WTC11 (cell line): ENCODE data around the gene ST6GALNAC5. TPM values are rescaled to one million over a fixed set of nuclear protein-coding genes. Genes with fewer than 3 reads are reported as not detected.

Source experiments
- ATAC-seq: fragments of 200-7000 bp; cut with Tn5 transposase; 2 replicates; pipeline ENCODE4 v1.10.0; 2021; ENCODE audit warnings: mild to moderate bottlenecking, moderate library complexity
- CTCF ChIA-PET: fragments of 300-600 bp; sonication (Branson Sonifier 250); formaldehyde crosslinking; loops from one replicate; lab custom pipeline; 2021; ENCODE audit warnings: antibody characterized with exemption; lab: Charles Lee
- POLR2A ChIA-PET: fragments of 350-600 bp; sonication (Branson Sonifier 250); formaldehyde crosslinking; loops from one replicate; lab custom pipeline; 2021; ENCODE audit warnings: antibody characterized with exemption; lab: Charles Lee
- DNase-seq: peaks from one replicate; pipeline ENCODE4 v3.0.0; 2021; ENCODE audit warnings: low spot score
- H3K27ac Mint-ChIP-seq: 2 replicates; pipeline ENCODE4 v1.8.0; 2021; ENCODE audit warnings: mixed read lengths
- H3K27me3 Mint-ChIP-seq: 2 replicates; pipeline ENCODE4 v1.8.0; 2021; ENCODE audit warnings: low read depth, mild to moderate bottlenecking, moderate library complexity, mixed read lengths
- H3K36me3 Mint-ChIP-seq: 2 replicates; pipeline ENCODE4 v1.8.0; 2021; ENCODE audit warnings: mixed read lengths
- H3K4me1 Mint-ChIP-seq: 2 replicates; pipeline ENCODE4 v1.8.0; 2022; ENCODE audit warnings: mixed read lengths
- H3K4me3 Mint-ChIP-seq: 2 replicates; pipeline ENCODE4 v1.8.0; 2021; ENCODE audit warnings: mild to moderate bottlenecking, moderate library complexity, mixed read lengths
- H3K9me3 Mint-ChIP-seq: 2 replicates; pipeline ENCODE4 v1.8.0; 2021; ENCODE audit warnings: mixed read lengths
- AR ChIP-seq: fragments of 250-450 bp; sonication (Bioruptor Pico); IDR thresholded peaks from 2 replicates; pipeline ENCODE4 v1.9.0; 2021; ENCODE audit warnings: mild to moderate bottlenecking
- ATF1 ChIP-seq: sonication (generic); formaldehyde crosslinking; IDR thresholded peaks from 2 replicates; pipeline ENCODE4 v1.8.1; 2023; ENCODE audit warnings: mild to moderate bottlenecking, moderate library complexity, missing genetic modification reagents
- ATF2 ChIP-seq: sonication (generic); formaldehyde crosslinking; IDR thresholded peaks from 2 replicates; pipeline ENCODE4 v1.8.1; 2022; ENCODE audit warnings: low read depth, missing genetic modification reagents, borderline replicate concordance
- CDX4 ChIP-seq: fragments of 250-450 bp; sonication (Bioruptor Pico); IDR thresholded peaks from 2 replicates; pipeline ENCODE4 v1.9.0; 2021; ENCODE audit warnings: moderate library complexity, mild to moderate bottlenecking, inconsistent platforms, borderline replicate concordance
- FOXP4 ChIP-seq: sonication (generic); formaldehyde crosslinking; IDR thresholded peaks from 2 replicates; pipeline ENCODE4 v1.8.0; 2022; ENCODE audit warnings: mild to moderate bottlenecking, missing genetic modification reagents
- GABPB1 ChIP-seq: sonication (generic); formaldehyde crosslinking; IDR thresholded peaks from 2 replicates; pipeline ENCODE4 v1.8.1; 2023; ENCODE audit warnings: mild to moderate bottlenecking, missing genetic modification reagents
- GRHL2 ChIP-seq: fragments of 250-450 bp; sonication (Bioruptor Pico); IDR thresholded peaks from 2 replicates; pipeline ENCODE4 v1.8.0; 2022; ENCODE audit warnings: mild to moderate bottlenecking, moderate library complexity; ENCODE audit not compliant: insufficient replicate concordance, severe bottlenecking
- HMGXB4 ChIP-seq: sonication (generic); formaldehyde crosslinking; IDR thresholded peaks from 2 replicates; pipeline ENCODE4 v1.8.1; 2023; ENCODE audit warnings: mild to moderate bottlenecking, moderate library complexity, missing genetic modification reagents
- MLX ChIP-seq: sonication (generic); formaldehyde crosslinking; IDR thresholded peaks from 2 replicates; pipeline ENCODE4 v1.8.1; 2023; ENCODE audit warnings: mild to moderate bottlenecking, missing genetic modification reagents, moderate library complexity
- MYBL2 ChIP-seq: sonication (generic); formaldehyde crosslinking; IDR thresholded peaks from 2 replicates; pipeline ENCODE4 v1.8.1; 2023; ENCODE audit warnings: mild to moderate bottlenecking, moderate library complexity, missing genetic modification reagents
- NFYB ChIP-seq: sonication (generic); formaldehyde crosslinking; conservative IDR thresholded peaks from 2 replicates; pipeline ENCODE4 v1.8.0; 2022; ENCODE audit warnings: low read depth, missing genetic modification reagents
- NR3C1 ChIP-seq: sonication (generic); formaldehyde crosslinking; conservative IDR thresholded peaks from 2 replicates; pipeline ENCODE4 v1.8.1; 2023; ENCODE audit warnings: low read depth, mild to moderate bottlenecking, missing genetic modification reagents
- OVOL2 ChIP-seq: fragments of 250-450 bp; sonication (Bioruptor Pico); IDR thresholded peaks from 2 replicates; pipeline ENCODE4 v1.9.0; 2021; ENCODE audit warnings: mild to moderate bottlenecking, borderline replicate concordance
- RELA ChIP-seq: sonication (generic); formaldehyde crosslinking; IDR thresholded peaks from 2 replicates; pipeline ENCODE4 v1.8.1; 2022; ENCODE audit warnings: missing genetic modification reagents, mild to moderate bottlenecking, borderline replicate concordance
- TEAD1 ChIP-seq: sonication (generic); formaldehyde crosslinking; IDR thresholded peaks from 2 replicates; pipeline ENCODE4 v1.8.0; 2022; ENCODE audit warnings: mild to moderate bottlenecking, missing genetic modification reagents
- ZMAT4 ChIP-seq: fragments of 250-450 bp; sonication (Bioruptor Pico); IDR thresholded peaks from 2 replicates; pipeline ENCODE4 v1.9.0; 2021; ENCODE audit warnings: mild to moderate bottlenecking
- ZNF138 ChIP-seq: sonication (generic); formaldehyde crosslinking; conservative IDR thresholded peaks from 2 replicates; pipeline ENCODE4 v1.8.1; 2022; ENCODE audit warnings: mild to moderate bottlenecking, moderate library complexity, missing genetic modification reagents
- ZNF219 ChIP-seq: sonication (generic); formaldehyde crosslinking; IDR thresholded peaks from 2 replicates; pipeline ENCODE4 v1.8.0; 2023; ENCODE audit warnings: missing genetic modification reagents, mild to moderate bottlenecking, borderline replicate concordance
- ZNF281 ChIP-seq: sonication (generic); formaldehyde crosslinking; IDR thresholded peaks from 2 replicates; pipeline ENCODE4 v1.8.0; 2023; ENCODE audit warnings: mild to moderate bottlenecking, missing genetic modification reagents
- ZNF532 ChIP-seq: fragments of 250-450 bp; sonication (Bioruptor Pico); IDR thresholded peaks from 2 replicates; pipeline ENCODE4 v1.9.0; 2021; ENCODE audit warnings: mild to moderate bottlenecking, borderline replicate concordance
- total RNA-seq: library from RNA; stranded (reverse); gene quantifications from 3 replicates; pipeline ENCODE4 v1.2.3, GENCODE V29; 2021

ST6GALNAC5 gene
- total RNA-seq, 1 experiment from 2014 or later: 9.6 TPM

- TF ChIP-seq ATF2: no peak
- no peak for TF ChIP-seq MYBL2 (CRISPR knock-in tag)
- TF ChIP-seq OVOL2 (CRISPR knock-in tag): no peak
- TF ChIP-seq TEAD1 (CRISPR knock-in tag): no peak
- TF ChIP-seq MLX (CRISPR knock-in tag): no peak
- TF ChIP-seq ATF1 (CRISPR knock-in tag): no peak
- TF ChIP-seq GRHL2: no peak
- no peak for TF ChIP-seq RELA
- TF ChIP-seq NFYB (CRISPR knock-in tag): no peak
- no peak for TF ChIP-seq ZNF281 (CRISPR knock-in tag)
- TF ChIP-seq CDX4: no peak
- TF ChIP-seq, all 79 proteins: peak for 0
These were observed 192.7 kb downstream of the ST6GALNAC5 start (continued) for GRCh38 chr1:77060000-77060399.

- no peaks in the 10 kb centered on the region for H3K27me3 Mint-ChIP-seq
- peaks cover 45% of the 10 kb centered on the region for H3K4me1 Mint-ChIP-seq
- H3K36me3 Mint-ChIP-seq: no peaks in the 10 kb centered on the region
- no peak for ATAC-seq
- no peak for DNase-seq
- no peak overlapping the region for H3K4me3 Mint-ChIP-seq
- ChIA-PET POLR2A (no interaction called here), CTCF (interaction anchor here (1.3 to 1.7 kb wide), 2 partner anchors 15 to 26 kb away, joined by 3 to 4 read pairs; no protein-coding TSS in a partner anchor)
- no peaks in the 10 kb centered on the region for H3K9me3 Mint-ChIP-seq
- no peak overlapping the region for H3K27ac Mint-ChIP-seq
- TF ChIP-seq ZMAT4 (CRISPR knock-in tag) (no peak), FOXP4 (CRISPR knock-in tag) (no peak), AR (no peak), NR3C1 (no peak), GABPB1 (no peak), ZNF532 (no peak), ZNF138 (CRISPR knock-in tag) (no peak), ZNF219 (CRISPR knock-in tag) (no peak), HMGXB4 (CRISPR knock-in tag) (no peak)
These were observed 193.9 kb downstream of the ST6GALNAC5 start for GRCh38 chr1:77061162-77061561.
